Midbrain (tissue), 1 donor: Measurements from ENCODE around the gene CHMP1A.
"Not testable (repeated sequence)": the region's sequence is repeated elsewhere in the genome, so short reads cannot be mapped to it uniquely, and the experiment has no call there.

ENCODE experiments used
- DNase-seq: peaks from one replicate; lab custom pipeline; 2025; lab: John Stamatoyannopoulos, UW

The CHMP1A gene

GRCh38 chr16:89691986-89692569, 34.6 kb upstream of the CHMP1A start:
- no peak for DNase-seq

GRCh38 chr16:89691231-89691985, 33.9 kb upstream of the CHMP1A start:
- DNase-seq: no peak

GRCh38 chr16:89690392-89690901, 32.9 kb upstream of the CHMP1A start:
- DNase-seq: no peak

GRCh38 chr16:89689621-89690020, 32.1 kb upstream of the CHMP1A start:
- DNase-seq: not testable (repeated sequence)

GRCh38 chr16:89689142-89689541, 31.6 kb upstream of the CHMP1A start:
- DNase-seq: no peak

GRCh38 chr16:89688395-89688794, 30.9 kb upstream of the CHMP1A start:
- no peak for DNase-seq

GRCh38 chr16:89687092-89687940, 29.8 kb upstream of the CHMP1A start:
- no peak for DNase-seq

- DNase-seq: peak; percentile 81
Measured at GRCh38 chr16:89686520-89687091, 29.1 kb upstream of the CHMP1A start, which contains the start of gene CDK10. CDK10 (plus strand) TSS chr16:89686689; CDS start chr16:89686711, 22 bp downstream.

GRCh38 chr16:89685916-89686315, 28.4 kb upstream of the CHMP1A start:
- no peak for DNase-seq

- DNase-seq: no peak
Measured at GRCh38 chr16:89678258-89678657, 20.8 kb upstream of the CHMP1A start.

GRCh38 chr16:89672177-89672941, 14.9 kb upstream of the CHMP1A start:
- DNase-seq: no peak

GRCh38 chr16:89671565-89671964, 14.1 kb upstream of the CHMP1A start:
- not testable (repeated sequence) for DNase-seq

- DNase-seq: no peak
Measured at GRCh38 chr16:89670496-89671431, 13.3 kb upstream of the CHMP1A start.

- DNase-seq: no peak
Measured at GRCh38 chr16:89669755-89670154, 12.2 kb upstream of the CHMP1A start.

- DNase-seq: no peak
Measured at GRCh38 chr16:89668790-89669158, 11.3 kb upstream of the CHMP1A start.

- DNase-seq: no peak
Measured at GRCh38 chr16:89667633-89668032, 10.1 kb upstream of the CHMP1A start.

- peak; percentile 2 for DNase-seq
Measured at GRCh38 chr16:89667000-89667399, 9.5 kb upstream of the CHMP1A start.

GRCh38 chr16:89664238-89664637, 6.7 kb upstream of the CHMP1A start:
- DNase-seq: not testable (repeated sequence)

- DNase-seq: no peak
Measured at GRCh38 chr16:89661215-89661614, 3.7 kb upstream of the CHMP1A start.

- no peak for DNase-seq
Measured at GRCh38 chr16:89660146-89660545, 2.6 kb upstream of the CHMP1A start.
